Omental fat pad (tissue), 4 donors: ENCODE results near the gene UROD. TPM values are rescaled to one million over a fixed set of nuclear protein-coding genes. Genes with fewer than 3 reads are reported as not detected.

ENCODE experiments used
- ATAC-seq: fragments of 150-250 bp; one replicate; pipeline ENCODE4 v1.9.1; 2016; ENCODE audit warnings: mild to moderate bottlenecking, moderate library complexity; ENCODE audit not compliant: low FRiP score
- DNase-seq: peaks from one replicate; pipeline ENCODE4 v3.0.0-alpha.2; 2019; ENCODE audit warnings: low spot score
- CTCF ChIP-seq, 3 donors: fragments of 450-650 bp; IDR thresholded peaks; one replicate each; pipeline ENCODE4 v1.5.1; 2016 to 2017; ENCODE audit warnings: antibody characterized with exemption in 3 of 3, mild to moderate bottlenecking in 3 of 3, moderate library complexity in 2 of 3
- total RNA-seq, 4 donors: library from RNA; depleted of rRNA; stranded (reverse); fragments of >200 nt; gene quantifications; one replicate each; pipeline ENCODE4 v1.1.0, GENCODE V29; 2016

UROD gene
- total RNA-seq, 4 donors from 2014 or later = 65.6 to 79.4 (median 76.2) TPM

DNA sequence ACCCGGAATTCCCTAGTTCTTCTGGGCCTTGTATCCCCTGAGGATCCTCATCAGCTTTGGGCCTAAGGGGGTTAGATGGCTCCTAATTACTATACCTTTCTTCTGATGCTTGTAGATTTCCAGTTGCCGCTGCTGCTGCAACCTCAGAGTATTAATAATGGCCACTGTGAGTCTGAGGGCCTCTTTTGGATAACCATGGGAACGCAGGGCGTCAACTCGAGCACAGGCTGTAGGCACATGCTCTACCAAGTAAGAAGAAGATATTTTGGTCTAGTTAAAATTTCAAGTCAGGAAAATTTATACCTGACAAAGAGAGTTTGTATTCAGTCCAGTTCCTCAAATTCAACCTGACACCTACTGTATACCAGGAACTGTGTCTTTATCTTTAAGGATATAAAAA lies 28.2 kb downstream of the UROD start:
- ATAC-seq (no peak), DNase-seq (no peak)
- no peak for TF ChIP-seq CTCF (IDR thresholded peaks at IDR 0.05)

- ATAC-seq = no peak
- no peak for TF ChIP-seq CTCF (IDR thresholded peaks at IDR 0.05)
- no peak for DNase-seq
Observed at GRCh38 chr1:45043094-45043493, 31.0 kb downstream of the UROD start.

DNA sequence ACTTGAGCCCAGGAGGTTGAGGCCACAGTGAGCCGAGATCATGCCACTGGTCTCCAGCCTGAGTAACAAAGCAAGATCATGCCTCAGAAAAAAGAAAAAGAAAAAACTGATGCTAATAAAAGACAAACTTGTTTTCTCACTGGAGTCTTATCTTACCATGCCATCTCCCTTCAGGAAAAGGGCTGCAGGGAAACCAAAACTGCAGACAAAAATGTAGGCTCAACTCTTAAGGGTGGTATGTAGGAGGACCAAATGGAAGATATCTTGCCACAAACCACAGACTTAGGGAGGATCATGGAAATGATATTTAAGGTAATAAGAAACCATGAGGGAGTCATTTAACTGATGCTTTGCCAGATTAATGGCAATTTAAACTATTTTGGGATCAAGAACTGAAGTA lies 32.9 kb downstream of the UROD start:
- no peak for ATAC-seq
- TF ChIP-seq CTCF (IDR thresholded peaks at IDR 0.05) = no peak
- no peak for DNase-seq

- no peak for ATAC-seq
- no peak for DNase-seq
- TF ChIP-seq CTCF (IDR thresholded peaks at IDR 0.05) = no peak
Observed at GRCh38 chr1:45047032-45047431, 35.0 kb downstream of the UROD start.

- DNase-seq (no peak), ATAC-seq (no peak)
- no peak for TF ChIP-seq CTCF (IDR thresholded peaks at IDR 0.05)
Observed at GRCh38 chr1:45051005-45051772, 39.1 kb downstream of the UROD start.

DNA sequence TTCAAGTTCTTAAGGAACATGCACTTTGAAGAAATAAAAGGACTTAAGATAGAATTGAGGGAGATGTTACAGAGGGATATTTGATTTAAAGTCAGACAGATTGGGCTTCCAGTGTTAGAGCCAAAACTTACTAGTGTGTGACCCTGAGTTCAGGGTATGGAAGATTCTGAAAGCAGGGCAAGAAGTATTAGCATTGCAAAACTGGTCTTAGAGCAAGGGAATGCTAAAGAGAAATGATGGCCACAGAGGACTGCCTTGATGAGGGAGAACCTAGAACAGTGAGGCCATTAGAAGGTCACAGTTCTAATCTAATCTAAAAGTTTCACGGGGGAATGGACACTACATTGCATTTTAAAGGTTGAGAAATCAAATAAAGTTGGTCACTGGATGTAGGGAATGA lies 45.5 kb downstream of the UROD start:
- no peak for ATAC-seq

More for the DNA sequence above, 45.5 kb downstream of the UROD start:
- DNase-seq = no peak
- no peak for TF ChIP-seq CTCF (IDR thresholded peaks at IDR 0.05)
